Adipose tissue (tissue), 3 donors: Measurements from ENCODE around the gene NFKBIA. TPM values are rescaled to one million over a fixed set of nuclear protein-coding genes. Genes with fewer than 3 reads are reported as not detected.

Experiments
- H3K27ac ChIP-seq: one replicate; pipeline ENCODE4 v1.5.1; 2013; ENCODE audit warnings: low read depth, low read length
- WGBS, 3 donors: extraction: QIAGEN DNeasy Blood & Tissue Kit; methylation state at CpG; one replicate each; pipeline ENCODE4 v1.1.7; 2013; 5-methylcytosine and 5-hydroxymethylcytosine counted together
- polyA plus RNA-seq, 3 donors: library from polyadenylated mRNA; stranded (reverse); fragments of 200-250 nt; gene quantifications; one replicate each; pipeline ENCODE4 v1.2.3, GENCODE V29; 2013
- donor health status: healthy with polysubstance abuse.
- donor health status: Bipolar disorder and iron deficiency.
- donor health status: healthy.

Gene NFKBIA
- polyA plus RNA-seq, 3 donors, result 71.7 to 422 (median 244) TPM

DNA sequence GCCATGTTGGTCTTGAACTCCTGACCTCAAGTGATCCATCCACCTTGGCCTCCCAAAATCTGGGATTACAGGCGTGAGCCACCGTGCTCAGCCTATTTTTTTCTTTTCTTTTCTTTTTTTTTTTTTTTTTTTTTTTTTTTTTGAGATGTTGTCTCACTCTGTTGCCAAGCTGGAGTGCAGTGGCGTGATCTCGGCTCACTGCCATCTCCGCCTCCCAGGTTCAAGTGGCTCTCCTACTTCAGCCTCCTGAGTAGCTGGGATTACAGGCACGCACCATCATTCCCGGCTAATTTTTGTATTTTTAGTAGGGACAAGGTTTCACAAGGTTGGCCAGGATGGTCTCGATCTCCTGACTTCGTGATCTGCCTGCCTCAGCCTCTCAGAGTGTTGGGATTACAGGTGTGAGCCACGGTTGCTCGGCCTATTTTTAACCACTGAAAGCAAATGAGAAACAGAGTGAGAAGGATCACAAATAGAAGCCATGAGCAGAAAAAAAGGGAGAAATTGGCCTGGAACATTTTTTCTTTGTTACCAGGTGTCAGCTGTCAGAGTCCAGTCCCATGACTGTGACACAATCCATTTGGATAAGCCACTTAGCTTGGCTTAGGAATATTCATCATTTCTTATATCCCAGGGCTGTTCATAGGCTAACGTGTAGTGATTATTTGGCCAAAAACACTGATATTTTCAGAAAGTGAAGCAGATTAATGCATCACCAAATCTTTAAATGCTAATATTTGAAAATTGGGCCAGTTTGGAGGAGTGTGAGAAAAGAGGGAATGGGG is 7.9 kb upstream of the NFKBIA start:
- no peak overlapping the region for H3K27ac ChIP-seq
- WGBS, 3 donors, result 87 to 89% (median 87%) methylated on average over 12 of the region's 12 CpGs

DNA sequence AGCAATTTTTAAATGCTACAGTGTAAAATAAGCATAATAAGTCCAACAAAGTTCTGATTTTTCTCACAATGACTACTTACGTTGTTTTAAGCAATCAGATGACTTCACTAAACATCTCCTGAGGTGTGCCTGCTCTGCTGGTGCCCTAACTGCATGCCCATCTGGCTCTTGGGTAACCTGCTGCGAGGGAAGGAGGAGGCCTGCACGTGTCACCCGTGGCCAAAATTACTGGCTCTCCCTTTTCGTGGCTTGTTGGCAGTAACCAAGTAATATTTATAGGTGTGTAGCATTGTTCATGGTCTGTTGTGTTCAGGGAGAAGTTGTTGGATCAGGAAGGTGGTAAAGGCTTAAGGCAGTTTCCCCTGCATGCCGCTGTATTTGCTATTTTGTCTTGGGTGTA is 6.3 kb upstream of the NFKBIA start:
- no peak overlapping the region for H3K27ac ChIP-seq
- WGBS, 3 donors, result 81 to 91% (median 84%) methylated on average over 6 of the region's 6 CpGs

DNA sequence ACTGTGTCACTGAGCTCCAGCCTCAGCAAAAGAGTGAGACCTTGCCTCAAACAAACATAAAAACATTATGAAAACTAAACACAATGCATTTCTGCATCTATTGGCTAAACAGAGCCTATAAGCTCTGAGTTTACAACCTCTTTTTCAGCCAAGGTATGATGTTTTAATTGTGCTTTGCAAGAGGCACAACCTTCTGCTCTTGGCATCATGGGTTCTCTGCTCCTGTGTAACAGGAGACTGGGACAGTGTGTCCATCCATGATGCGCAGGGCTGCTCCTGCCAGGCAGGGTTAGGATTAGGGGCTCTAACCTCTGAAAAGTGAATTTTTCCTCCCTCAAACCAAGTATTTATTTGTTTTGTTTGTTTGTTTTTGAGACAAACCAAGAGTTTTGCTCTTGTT is 5.0 kb upstream of the NFKBIA start:
- 98 to 100% (median 100%) methylated on average over 1 of the region's 1 CpG for WGBS, 3 donors

DNA sequence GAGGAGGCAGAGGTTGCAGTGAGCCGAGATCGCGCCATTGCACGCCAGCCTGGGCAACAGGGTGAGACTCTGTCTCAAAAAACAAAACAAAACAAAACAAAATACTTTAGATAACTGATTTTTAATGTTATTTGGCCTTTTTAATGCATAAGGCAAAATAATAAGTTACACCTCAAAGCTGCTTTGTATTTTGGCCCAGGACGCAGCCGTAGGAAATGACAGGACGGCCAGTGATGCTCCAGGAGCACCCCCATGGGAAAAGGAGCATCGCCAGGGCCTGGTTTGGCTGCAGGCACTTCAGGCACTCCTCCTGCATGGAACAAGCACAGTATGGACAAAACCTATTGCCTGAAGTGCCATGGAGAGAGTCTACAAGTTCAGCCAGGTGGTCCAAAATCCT is 3.5 kb upstream of the NFKBIA start:
- H3K27ac ChIP-seq, result no peak overlapping the region
- 88 to 89% (median 89%) methylated on average over 8 of the region's 8 CpGs for WGBS, 3 donors

More for the DNA sequence above, 5.0 kb upstream of the NFKBIA start:
- no peak overlapping the region for H3K27ac ChIP-seq

DNA sequence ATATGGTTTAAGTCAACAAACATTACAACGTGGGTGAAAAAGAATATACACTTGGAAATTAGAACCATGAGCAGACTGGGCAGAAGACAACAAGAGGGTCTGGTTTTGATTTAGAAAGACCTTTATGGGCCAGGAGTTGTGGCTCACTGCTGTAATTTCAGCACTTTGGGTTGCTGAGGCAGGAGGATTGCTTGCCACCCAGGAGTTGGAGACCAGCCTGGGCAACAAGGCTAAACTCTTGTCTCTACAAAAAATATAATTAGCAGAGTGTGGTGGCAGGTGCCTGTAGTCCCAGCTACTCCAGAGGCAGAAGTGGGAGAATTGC is 2.7 kb upstream of the NFKBIA start:
- WGBS, 3 donors, result 38 to 53% (median 39%) methylated on average over 1 of the region's 1 CpG
- H3K27ac ChIP-seq, result no peak overlapping the region

DNA sequence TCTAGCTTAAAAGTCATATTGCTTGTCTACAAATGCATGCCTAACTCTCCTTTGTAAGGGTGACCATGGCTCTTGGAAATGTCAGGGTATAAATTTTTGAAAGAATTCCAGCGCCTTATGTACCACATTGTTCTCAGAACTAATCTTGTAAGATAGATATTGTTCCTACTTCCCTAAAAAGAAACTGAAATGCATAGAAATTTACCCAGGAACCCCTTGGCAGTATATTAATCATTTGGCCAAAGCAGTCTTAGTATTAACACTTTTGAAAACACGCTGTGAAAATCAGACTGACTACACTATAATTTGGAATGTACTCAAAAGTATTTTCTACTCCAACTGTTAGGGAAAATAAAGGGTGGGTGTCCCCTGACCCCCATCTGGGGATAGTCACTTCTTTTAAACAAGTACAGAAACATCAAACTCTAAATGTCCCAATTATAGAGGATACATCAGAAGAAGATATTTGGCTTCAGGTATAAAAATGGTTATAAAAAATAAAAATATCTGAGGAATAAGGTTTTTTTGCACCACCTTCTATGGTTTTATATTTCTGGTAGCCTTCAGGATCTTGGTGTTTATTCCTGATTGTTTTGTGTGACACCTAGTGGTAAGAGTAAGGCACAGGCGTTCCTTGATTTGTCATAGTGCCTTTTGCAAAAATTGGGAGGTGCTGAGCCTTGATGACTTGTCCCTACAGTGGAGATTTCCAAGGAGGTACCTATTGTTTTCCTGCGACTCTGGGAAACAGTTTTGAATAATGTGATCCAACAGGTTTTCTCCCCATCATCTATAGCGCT is 2.2 kb upstream of the NFKBIA start:
- WGBS, 3 donors, result 12 to 16% (median 15%) methylated on average over 5 of the region's 5 CpGs

DNA sequence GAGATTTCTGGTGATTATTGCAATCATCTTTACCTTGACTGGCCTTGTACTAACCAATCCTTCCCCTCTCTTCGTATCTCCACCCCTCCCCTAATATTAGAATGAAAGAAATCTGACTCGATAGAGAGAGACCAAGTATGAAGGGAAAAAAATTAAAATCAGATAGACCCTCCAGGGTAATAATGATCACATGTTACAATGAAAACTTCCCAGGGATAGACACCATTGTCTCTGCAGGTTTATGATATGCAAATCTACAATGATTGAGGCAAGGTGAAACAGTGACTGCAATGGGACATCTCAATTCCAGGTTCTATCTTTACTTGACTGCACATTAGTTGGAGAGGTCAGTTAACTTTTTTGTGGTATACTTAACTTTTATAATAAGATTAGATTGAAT is 1.5 kb upstream of the NFKBIA start:
- no peak overlapping the region for H3K27ac ChIP-seq
- WGBS, 3 donors, result 52 to 57% (median 54%) methylated on average over 2 of the region's 2 CpGs

More for the DNA sequence above, 2.2 kb upstream of the NFKBIA start:
- H3K27ac ChIP-seq, result no peak overlapping the region

DNA sequence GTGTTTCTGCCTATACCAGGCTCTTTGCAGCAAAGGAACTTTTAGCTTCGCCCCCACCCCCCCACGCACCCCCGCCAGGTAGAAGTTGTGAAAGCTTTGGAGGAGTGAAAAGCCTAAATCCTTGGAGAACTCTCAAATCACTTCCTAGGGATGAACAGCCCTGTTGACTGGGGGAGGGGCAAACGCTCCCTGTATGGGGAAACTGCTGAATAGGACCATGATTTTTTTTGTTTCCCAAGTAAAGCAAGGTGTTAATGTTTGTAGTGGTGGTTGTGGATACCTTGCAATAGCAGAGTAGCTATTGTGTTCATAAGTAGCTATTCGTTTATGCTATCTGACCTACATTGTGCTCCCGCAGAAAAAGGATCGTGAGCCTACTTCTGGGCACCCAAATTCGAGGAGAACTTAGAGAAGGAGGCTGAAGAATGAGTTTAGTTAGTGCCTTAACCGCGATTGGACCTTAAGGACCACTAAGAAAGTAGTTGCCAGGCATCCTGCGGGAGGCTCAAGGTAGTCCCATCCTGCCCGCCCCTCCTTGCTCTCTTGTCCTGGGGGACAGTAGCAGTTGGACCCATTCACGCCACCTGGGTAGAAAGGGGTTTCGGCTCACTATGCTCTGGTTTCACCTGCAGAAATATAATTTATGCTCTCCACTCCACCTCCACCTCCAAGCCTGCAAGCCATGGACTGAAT is 901 bp upstream of the NFKBIA start:
- H3K27ac ChIP-seq, result peak overlapping the region; percentile 16
- WGBS, 3 donors, result 34 to 38% (median 38%) methylated on average over 14 of the region's 14 CpGs

DNA sequence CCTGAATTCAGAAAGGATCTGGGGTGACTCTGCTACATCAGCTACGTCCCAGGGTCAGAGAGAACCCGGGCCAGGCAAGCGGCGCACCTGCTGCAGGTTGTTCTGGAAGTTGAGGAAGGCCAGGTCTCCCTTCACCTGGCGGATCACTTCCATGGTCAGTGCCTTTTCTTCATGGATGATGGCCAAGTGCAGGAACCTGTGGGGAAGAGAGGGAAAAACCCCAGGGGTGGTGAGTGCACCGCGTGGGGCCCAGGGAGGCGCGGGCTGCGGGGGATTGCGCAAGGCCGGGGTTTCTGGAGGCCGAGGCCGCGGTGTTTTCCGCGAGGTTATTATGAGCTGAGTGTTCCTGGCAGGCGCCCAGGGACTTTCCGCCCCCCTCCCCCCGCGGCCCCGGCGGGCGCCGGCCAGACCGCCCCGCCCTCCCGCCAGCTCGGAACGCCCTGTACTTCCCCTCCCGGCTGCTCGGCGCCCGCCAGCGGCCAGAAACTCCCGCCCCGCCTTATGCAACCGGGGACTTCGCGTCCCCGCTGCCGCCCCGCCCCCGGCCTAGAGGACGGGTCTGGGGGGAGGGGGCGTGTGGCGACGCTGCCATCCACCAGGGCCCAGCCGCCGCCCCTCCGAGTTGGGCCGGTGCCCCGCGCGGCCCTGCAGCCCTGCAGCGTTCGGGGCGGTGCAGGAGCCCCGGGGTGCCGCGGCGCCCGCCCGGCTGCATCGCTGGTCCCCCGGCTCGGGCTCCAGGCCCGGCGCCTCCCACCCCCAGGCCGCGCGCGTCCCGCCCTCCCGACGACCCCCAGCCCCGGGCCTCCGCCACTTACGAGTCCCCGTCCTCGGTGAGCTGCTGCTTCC is 723 bp downstream of the NFKBIA start:
- WGBS, 3 donors, result 0 to 2% (median 1%) methylated on average over 45 to 81 of the region's 81 CpGs
- peak overlapping the region; percentile 90 for H3K27ac ChIP-seq

DNA sequence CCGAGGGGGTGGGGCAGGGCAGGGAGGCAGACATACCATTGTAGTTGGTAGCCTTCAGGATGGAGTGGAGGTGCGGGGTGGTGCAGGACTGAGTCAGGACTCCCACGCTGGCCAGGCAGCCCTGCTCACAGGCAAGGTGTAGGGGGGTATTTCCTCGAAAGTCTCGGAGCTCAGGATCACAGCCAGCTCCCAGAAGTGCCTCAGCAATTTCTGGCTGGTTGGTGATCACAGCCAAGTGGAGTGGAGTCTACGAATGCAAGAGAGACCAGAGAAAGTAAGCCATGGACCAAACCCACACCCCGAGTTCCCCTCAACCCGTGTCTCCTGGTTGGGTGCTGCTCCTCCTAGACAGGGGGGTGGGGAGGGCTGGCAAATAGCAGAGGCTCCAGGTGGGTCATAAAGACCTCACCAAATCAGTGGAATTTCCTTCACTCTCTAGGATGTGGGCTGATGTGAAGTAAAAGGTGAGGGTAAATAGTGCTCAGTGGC is 1.4 kb downstream of the NFKBIA start:
- WGBS, 3 donors, result 7 to 11% (median 9%) methylated on average over 8 of the region's 8 CpGs
- H3K27ac ChIP-seq, result peak overlapping the region; percentile 90

DNA sequence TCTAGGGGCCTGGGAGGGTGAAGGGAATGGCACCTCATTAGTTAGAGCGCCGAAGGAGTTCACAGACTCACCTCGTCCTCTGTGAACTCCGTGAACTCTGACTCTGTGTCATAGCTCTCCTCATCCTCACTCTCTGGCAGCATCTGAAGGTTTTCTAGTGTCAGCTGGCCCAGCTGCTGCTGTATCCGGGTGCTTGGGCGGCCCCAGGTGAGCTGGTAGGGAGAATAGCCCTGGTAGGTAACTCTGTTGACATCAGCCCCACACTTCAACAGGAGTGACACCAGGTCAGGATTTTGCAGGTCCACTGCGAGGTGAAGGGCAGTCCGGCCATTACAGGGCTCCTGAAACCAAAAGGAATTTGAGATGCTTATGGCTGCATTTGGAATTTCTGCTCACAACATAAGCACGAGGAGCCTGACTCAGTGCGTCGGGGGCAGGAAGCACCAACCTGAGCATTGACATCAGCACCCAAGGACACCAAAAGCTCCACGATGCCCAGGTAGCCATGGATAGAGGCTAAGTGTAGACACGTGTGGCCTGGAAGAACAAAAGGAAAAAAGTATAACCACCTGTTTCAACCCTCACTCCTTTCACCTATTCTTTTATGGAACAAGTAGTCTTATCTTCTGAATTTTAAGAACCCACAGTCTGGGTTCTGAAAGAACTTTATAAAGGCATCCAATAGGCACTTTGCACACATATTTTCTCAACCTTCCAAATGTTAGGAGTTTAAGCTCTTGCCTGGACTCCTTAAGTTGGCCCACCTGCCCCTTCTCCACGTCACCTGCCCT is 2.0 kb downstream of the NFKBIA start:
- H3K27ac ChIP-seq, result peak overlapping the region; percentile 90
- WGBS, 3 donors, result 18 to 34% (median 30%) methylated on average over 14 of the region's 14 CpGs

DNA sequence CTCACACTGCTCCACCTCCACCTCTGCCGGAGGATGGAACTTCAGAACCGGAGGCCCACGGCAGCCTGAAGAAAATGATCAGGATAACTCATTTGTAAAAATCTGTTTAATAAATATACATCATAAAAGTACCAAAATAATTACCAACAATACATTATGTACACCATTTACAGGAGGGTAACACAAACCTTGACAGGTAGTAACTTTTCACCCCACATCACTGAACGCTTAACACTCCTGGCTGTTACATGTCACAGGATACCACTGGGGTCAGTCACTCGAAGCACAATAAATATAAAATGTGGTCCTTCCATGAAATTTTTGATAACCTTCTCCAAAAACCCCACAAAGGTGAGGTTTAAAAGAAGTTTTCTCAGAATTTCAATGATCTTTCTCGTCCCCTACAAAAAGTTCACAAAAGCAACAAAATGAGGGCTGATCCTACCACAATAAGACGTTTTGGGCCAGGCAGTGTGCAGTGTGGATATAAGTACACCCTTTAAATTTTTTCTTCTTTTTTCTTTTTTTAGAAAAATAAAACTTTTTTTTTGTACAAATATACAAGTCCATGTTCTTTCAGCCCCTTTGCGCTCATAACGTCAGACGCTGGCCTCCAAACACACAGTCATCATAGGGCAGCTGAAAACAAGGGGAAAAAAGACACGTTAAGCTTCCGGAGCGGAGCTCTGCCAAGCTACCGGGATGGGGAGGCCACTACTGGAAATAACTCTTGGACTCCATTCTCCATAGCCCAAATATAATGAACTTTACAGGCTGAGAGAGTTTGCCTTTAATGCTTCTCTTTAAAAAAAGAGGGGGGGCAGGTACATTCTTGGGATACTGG is 2.9 kb downstream of the NFKBIA start:
- WGBS, 3 donors, result 28 to 31% (median 31%) methylated on average over 14 of the region's 14 CpGs
- H3K27ac ChIP-seq, result peak overlapping the region; percentile 2

DNA sequence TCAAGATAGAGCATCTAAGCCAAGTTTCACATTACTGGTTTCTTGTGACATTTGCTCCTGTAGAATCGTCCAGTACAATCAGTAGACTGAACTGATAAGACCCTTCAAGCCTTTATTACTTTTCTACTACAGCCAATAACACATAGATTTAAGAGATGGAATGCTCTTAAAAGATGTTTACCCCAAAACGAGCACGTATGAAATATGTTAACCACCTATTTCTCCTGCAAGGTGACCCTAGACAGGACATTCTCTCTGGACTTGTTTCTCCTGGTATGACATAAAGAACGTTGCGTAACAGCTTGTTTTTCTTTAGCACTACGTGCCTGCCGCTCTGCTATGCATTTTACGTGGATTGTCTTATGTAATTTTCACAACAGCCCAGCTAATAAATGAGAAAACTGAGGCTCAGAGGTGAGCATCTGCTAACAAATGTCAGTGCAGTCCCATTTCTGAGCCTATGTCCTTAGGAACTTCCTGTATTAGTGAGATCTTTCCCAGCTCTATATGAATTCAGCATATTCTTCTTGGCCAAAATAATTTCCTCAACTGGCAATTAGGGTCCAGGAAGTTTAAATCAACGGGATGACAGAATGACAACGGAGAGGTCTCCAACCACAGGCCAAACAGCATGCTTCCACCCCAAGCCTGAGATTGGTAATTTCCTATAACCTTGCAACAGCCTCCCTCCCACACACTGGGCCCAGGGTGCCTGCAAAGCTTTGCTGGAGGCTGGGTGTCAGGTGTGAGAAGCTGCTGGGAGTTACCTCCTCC is 3.7 kb downstream of the NFKBIA start:
- WGBS, 3 donors, result 40 to 47% (median 40%) methylated on average over 10 of the region's 10 CpGs

DNA sequence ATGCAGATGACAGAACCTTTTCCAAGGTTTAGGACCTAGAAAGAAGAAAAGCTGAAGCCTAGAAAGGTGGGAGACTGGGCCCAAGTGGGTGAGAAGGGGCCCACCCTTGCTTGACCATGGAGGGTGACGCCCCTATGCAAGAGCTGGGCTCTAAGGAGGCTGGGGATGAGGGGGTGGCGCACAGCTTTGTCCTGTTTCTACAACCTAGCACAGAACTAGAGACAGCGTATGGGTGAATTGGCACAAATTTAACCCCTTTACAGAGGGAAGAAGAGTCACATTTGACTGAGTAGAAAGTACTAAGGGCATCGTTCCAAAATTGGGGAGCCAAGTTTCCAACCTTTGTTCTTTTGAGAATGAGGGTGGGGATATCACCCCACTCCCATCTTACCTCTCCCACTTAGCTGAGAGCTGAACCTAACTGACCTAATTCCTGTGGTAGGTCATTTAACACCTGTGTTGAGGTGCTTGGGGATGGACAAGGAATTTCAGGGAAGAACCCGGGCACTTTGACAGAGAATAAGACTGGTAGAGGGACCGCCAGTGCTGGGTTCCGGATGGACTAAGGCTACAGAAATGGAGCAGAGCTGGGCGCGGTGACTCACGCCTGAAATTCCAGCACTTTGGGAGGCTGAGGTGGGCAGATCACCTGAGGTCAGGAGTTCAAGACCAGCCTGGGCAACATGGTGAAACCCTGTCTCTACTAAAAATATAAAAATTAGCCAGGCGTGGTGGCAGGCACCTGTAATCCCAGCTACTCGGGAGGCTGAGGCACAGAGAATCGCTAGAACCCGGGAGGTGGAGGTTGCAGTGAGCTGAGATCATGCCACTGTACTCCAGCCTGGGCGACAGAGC is 5.2 kb downstream of the NFKBIA start:
- no peak overlapping the region for H3K27ac ChIP-seq
- WGBS, 3 donors, result 91 to 97% (median 91%) methylated on average over 15 of the region's 15 CpGs

More for the DNA sequence above, 3.7 kb downstream of the NFKBIA start:
- H3K27ac ChIP-seq, result peak overlapping the region; percentile 2

DNA sequence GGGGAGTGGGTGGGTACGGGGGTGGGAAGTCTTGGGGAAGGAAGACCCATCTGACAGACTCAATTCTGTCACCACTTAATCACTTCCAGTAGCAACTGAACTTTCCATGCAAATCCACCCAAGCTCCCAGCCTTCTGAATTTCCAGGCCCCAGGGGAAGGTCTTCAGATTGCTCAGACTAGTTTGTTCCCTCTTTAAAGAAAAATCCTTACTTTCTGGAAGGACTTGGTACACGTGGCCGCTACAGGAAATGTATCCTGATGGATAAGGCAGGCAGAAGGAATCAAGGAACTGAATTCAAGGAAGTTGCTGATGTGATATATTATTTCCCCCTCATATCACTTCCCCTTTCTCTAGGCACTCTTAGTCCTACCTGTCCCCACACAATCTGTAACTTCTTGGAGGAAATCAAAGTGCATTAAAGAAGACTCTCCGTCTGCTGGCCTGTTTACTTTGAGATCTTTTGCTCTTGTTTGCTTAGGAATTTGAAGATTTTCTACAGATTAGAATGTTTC is 6.4 kb downstream of the NFKBIA start:
- 10 to 31% (median 12%) methylated on average over 4 of the region's 4 CpGs for WGBS, 3 donors
- peak overlapping the region; percentile 23 for H3K27ac ChIP-seq
